Measurements from ENCODE around the gene CTDSPL. TPM values are rescaled to one million over a fixed set of nuclear protein-coding genes. Genes with fewer than 3 reads are reported as not detected.

CTDSPL gene
- total RNA-seq, 2 donors from 2014 or later, result 27.8 to 30.7 TPM

DNA sequence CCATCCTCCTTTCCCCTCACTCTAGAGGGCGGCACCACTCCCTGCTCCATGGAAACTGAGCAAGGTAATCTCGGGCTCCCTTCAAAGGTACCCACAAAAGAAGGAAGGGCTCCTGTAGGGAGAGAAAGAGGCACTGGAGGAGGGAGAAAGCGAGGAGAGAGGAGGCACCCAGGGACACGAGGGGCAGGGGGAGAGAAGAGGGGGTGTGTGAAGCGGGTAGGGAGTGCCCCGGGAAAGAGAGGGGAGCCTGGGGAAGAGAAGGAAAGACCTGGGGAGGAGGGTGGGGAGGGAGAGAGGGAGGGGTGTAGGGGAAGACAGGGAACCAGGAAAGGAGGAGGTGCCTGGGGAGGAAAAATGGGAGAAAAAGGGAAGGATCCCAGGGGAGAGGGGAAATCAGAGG, 129.4 kb downstream of the CTDSPL start:
- no peak overlapping the region for H3K4me3 ChIP-seq (ENCODE audit: low read length)
- no peak overlapping the region for H3K27ac ChIP-seq (ENCODE audit: low read depth, low read length)
- no peak overlapping the region for H3K4me3 Mint-ChIP-seq
- H3K9ac ChIP-seq (ENCODE audit: extremely low read depth, low read length, poor library complexity, severe bottlenecking), result no peak overlapping the region
- H3K27ac Mint-ChIP-seq, result no peak overlapping the region
- peaks cover 60% of the 10 kb centered on the region for H3K4me1 Mint-ChIP-seq
- H3K36me3 Mint-ChIP-seq (ENCODE audit: low read depth), result peaks cover 9% of the 10 kb centered on the region
- WGBS, 2 experiments (ENCODE audit: insufficient coverage in 1 of 2, insufficient read length in 1 of 2), result 78 to 81% methylated on average over 4 to 6 of the region's 6 CpGs
- no peaks in the 10 kb centered on the region for H3K9me3 Mint-ChIP-seq
- H3K36me3 ChIP-seq (ENCODE audit: control insufficient read depth, insufficient read depth, low read length), result no peaks in the 10 kb centered on the region
- TF ChIP-seq CTCF (conservative IDR thresholded peaks at IDR 0.05), result no peak
- no peaks in the 10 kb centered on the region for H3K27me3 ChIP-seq (ENCODE audit: control insufficient read depth, insufficient read depth, low read length, poor library complexity, severe bottlenecking)
- H3K9me3 ChIP-seq (ENCODE audit: control insufficient read depth, low read length), result no peaks in the 10 kb centered on the region
- H3K27me3 Mint-ChIP-seq (ENCODE audit: insufficient read depth), result no peaks in the 10 kb centered on the region
- no peak for DNase-seq
- peaks cover 31% of the 10 kb centered on the region for H3K4me1 ChIP-seq (ENCODE audit: control insufficient read depth, insufficient read depth, low read length)

- H3K27me3 ChIP-seq (ENCODE audit: control insufficient read depth, insufficient read depth, low read length, poor library complexity, severe bottlenecking), result no peaks in the 10 kb centered on the region
- no peaks in the 10 kb centered on the region for H3K36me3 ChIP-seq (ENCODE audit: control insufficient read depth, insufficient read depth, low read length)
- H3K9ac ChIP-seq (ENCODE audit: extremely low read depth, low read length, poor library complexity, severe bottlenecking), result no peak overlapping the region
- H3K36me3 Mint-ChIP-seq (ENCODE audit: low read depth), result peaks cover 15% of the 10 kb centered on the region
- H3K27ac ChIP-seq (ENCODE audit: low read depth, low read length), result no peak overlapping the region
- no peaks in the 10 kb centered on the region for H3K9me3 ChIP-seq (ENCODE audit: control insufficient read depth, low read length)
- no peak for TF ChIP-seq CTCF (conservative IDR thresholded peaks at IDR 0.05)
- peak overlapping the region; percentile 75 for H3K4me3 Mint-ChIP-seq
- 91 to 93% methylated on average over 7 of the region's 7 CpGs for WGBS, 2 experiments (ENCODE audit: insufficient coverage in 1 of 2, insufficient read length in 1 of 2)
- peaks cover 26% of the 10 kb centered on the region for H3K4me1 ChIP-seq (ENCODE audit: control insufficient read depth, insufficient read depth, low read length)
- peak overlapping the region; percentile 86 for H3K27ac Mint-ChIP-seq
- H3K27me3 Mint-ChIP-seq (ENCODE audit: insufficient read depth), result no peaks in the 10 kb centered on the region
- H3K9me3 Mint-ChIP-seq, result no peaks in the 10 kb centered on the region
- DNase-seq, result no peak
- H3K4me1 Mint-ChIP-seq, result peaks cover 58% of the 10 kb centered on the region
- no peak overlapping the region for H3K4me3 ChIP-seq (ENCODE audit: low read length)
These were observed 130.1 kb downstream of the CTDSPL start for GRCh38 chr3:37991823-37992222.

GRCh38 chr3:37992271-37993066, 130.8 kb downstream of the CTDSPL start:
- H3K9me3 Mint-ChIP-seq, result no peaks in the 10 kb centered on the region
- peak overlapping the region; percentile 59 for H3K4me3 ChIP-seq (ENCODE audit: low read length)
- H3K27me3 ChIP-seq (ENCODE audit: control insufficient read depth, insufficient read depth, low read length, poor library complexity, severe bottlenecking), result no peaks in the 10 kb centered on the region
- peaks cover 23% of the 10 kb centered on the region for H3K4me1 ChIP-seq (ENCODE audit: control insufficient read depth, insufficient read depth, low read length)
- TF ChIP-seq CTCF (conservative IDR thresholded peaks at IDR 0.05), result no peak
- H3K4me1 Mint-ChIP-seq, result peaks cover 60% of the 10 kb centered on the region
- H3K9ac ChIP-seq (ENCODE audit: extremely low read depth, low read length, poor library complexity, severe bottlenecking), result peak overlapping the region; percentile 23
- H3K36me3 Mint-ChIP-seq (ENCODE audit: low read depth), result peaks cover 17% of the 10 kb centered on the region
- H3K4me3 Mint-ChIP-seq, result peak overlapping the region; percentile 75
- no peaks in the 10 kb centered on the region for H3K9me3 ChIP-seq (ENCODE audit: control insufficient read depth, low read length)
- H3K36me3 ChIP-seq (ENCODE audit: control insufficient read depth, insufficient read depth, low read length), result no peaks in the 10 kb centered on the region
- DNase-seq, result peak; percentile 72
- no peaks in the 10 kb centered on the region for H3K27me3 Mint-ChIP-seq (ENCODE audit: insufficient read depth)
- 85 to 96% methylated on average over 3 to 9 of the region's 9 CpGs for WGBS, 2 experiments (ENCODE audit: insufficient coverage in 1 of 2, insufficient read length in 1 of 2)
- peak overlapping the region; percentile 86 for H3K27ac Mint-ChIP-seq
- no peak overlapping the region for H3K27ac ChIP-seq (ENCODE audit: low read depth, low read length)

All from endodermal cell (in vitro differentiated cells).